ENCODE results near the gene CSNK1A1L. TPM values are rescaled to one million over a fixed set of nuclear protein-coding genes. Genes with fewer than 3 reads are reported as not detected.

CSNK1A1L gene
- not detected for total RNA-seq

- no peak for DNase-seq (ENCODE audit: low spot score in 2 of 2)
- Histone ChIP-seq H3K9me3 (no peaks in the 10 kb centered on the region), H3K4me3 (no peak within 1 kb of the TSS), H3K27me3 (no peaks in the 10 kb centered on the region), H3K36me3 (no peaks in the 10 kb centered on the region), H3K27ac (no peak within 1 kb of the TSS), H3K4me1 (peaks cover 0 to 5% of the 10 kb centered on the region in 2 donors)
- intact Hi-C loops (cut with DNase I): no loop called here
- TF ChIP-seq CTCF (IDR thresholded peaks at IDR 0.05): no peak
Observed at GRCh38 chr13:37105251-37105714, at the start of gene CSNK1A1L. Gene CSNK1A1L, minus strand, starts transcription at chr13:37105664. Its CDS starts 408 bp downstream, at chr13:37105256.

DNA sequence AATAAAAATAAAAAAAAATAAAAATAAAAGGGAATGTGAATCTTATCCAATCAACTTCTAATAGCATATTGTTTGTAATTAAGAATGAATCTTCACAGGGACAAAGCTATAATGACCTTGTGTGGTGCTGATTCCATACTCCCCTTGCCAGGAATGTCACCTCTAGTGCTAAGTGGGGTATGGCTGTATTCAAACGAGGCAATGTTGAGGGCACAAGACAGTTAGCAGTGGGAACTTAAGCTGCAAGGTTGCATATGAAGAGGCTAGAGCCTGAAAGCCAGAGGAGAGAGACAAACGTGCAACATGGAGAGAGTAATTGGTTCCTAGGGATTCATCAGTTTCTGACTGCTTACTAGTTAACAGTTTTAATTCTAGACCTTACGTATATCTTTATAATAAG is 43.9 kb upstream of the CSNK1A1L start:
- intact Hi-C loops (cut with DNase I): no loop called here
- no peak for DNase-seq (ENCODE audit: low spot score in 2 of 2)
- H3K9me3 ChIP-seq: no peaks in the 10 kb centered on the region

GRCh38 chr13:37148501-37148900 is 43.0 kb upstream of the CSNK1A1L start:
- no peak for DNase-seq (ENCODE audit: low spot score in 2 of 2)

More for the DNA sequence above, 43.9 kb upstream of the CSNK1A1L start:
- no peak overlapping the region for H3K27ac ChIP-seq
- H3K27me3 ChIP-seq: no peaks in the 10 kb centered on the region
- H3K4me3 ChIP-seq: no peak overlapping the region
- TF ChIP-seq CTCF (IDR thresholded peaks at IDR 0.05): no peak
- no peaks in the 10 kb centered on the region for H3K36me3 ChIP-seq
- no peaks in the 10 kb centered on the region for H3K4me1 ChIP-seq

GRCh38 chr13:37144661-37145060 is 39.2 kb upstream of the CSNK1A1L start:
- no peak overlapping the region for H3K27ac ChIP-seq
- H3K27me3 ChIP-seq: no peaks in the 10 kb centered on the region
- H3K36me3 ChIP-seq: no peaks in the 10 kb centered on the region
- no peak for TF ChIP-seq CTCF (IDR thresholded peaks at IDR 0.05)
- H3K9me3 ChIP-seq: no peaks in the 10 kb centered on the region
- H3K4me3 ChIP-seq: no peak overlapping the region
- DNase-seq (ENCODE audit: low spot score in 2 of 2): no peak
- intact Hi-C loops (cut with DNase I): no loop called here
- H3K4me1 ChIP-seq: no peaks in the 10 kb centered on the region

More at GRCh38 chr13:37148501-37148900, 43.0 kb upstream of the CSNK1A1L start:
- no peaks in the 10 kb centered on the region for H3K36me3 ChIP-seq
- H3K4me1 ChIP-seq: no peaks in the 10 kb centered on the region
- no peak overlapping the region for H3K27ac ChIP-seq
- intact Hi-C loops (cut with DNase I): no loop called here
- H3K27me3 ChIP-seq: no peaks in the 10 kb centered on the region
- no peak overlapping the region for H3K4me3 ChIP-seq
- no peaks in the 10 kb centered on the region for H3K9me3 ChIP-seq
- TF ChIP-seq CTCF (IDR thresholded peaks at IDR 0.05): no peak

GRCh38 chr13:37143911-37144310 is 38.4 kb upstream of the CSNK1A1L start:
- H3K4me1 ChIP-seq: no peaks in the 10 kb centered on the region
- TF ChIP-seq CTCF (IDR thresholded peaks at IDR 0.05): no peak
- no peaks in the 10 kb centered on the region for H3K27me3 ChIP-seq
- H3K9me3 ChIP-seq: no peaks in the 10 kb centered on the region
- H3K27ac ChIP-seq: no peak overlapping the region
- H3K4me3 ChIP-seq: no peak overlapping the region
- intact Hi-C loops (cut with DNase I): no loop called here
- H3K36me3 ChIP-seq: no peaks in the 10 kb centered on the region
- DNase-seq (ENCODE audit: low spot score in 2 of 2): no peak

- no peak overlapping the region for H3K4me3 ChIP-seq
- no peak for TF ChIP-seq CTCF (IDR thresholded peaks at IDR 0.05)
- intact Hi-C loops (cut with DNase I): no loop called here
- no peaks in the 10 kb centered on the region for H3K27me3 ChIP-seq
- no peak for DNase-seq (ENCODE audit: low spot score in 2 of 2)
- H3K36me3 ChIP-seq: no peaks in the 10 kb centered on the region
- H3K4me1 ChIP-seq: no peaks in the 10 kb centered on the region
- H3K27ac ChIP-seq: no peak overlapping the region
- no peaks in the 10 kb centered on the region for H3K9me3 ChIP-seq
Observed at GRCh38 chr13:37142877-37143276, 37.4 kb upstream of the CSNK1A1L start.

All from ascending aorta (tissue), 2 donors.